GM19438 (cell line): ENCODE results near the gene ADAD2.

Experiments
- ATAC-seq: cut with Tn5 transposase; IDR thresholded peaks from one replicate; pipeline ENCODE4 v1.9.1; 2021; ENCODE audit warnings: low read depth; ENCODE audit not compliant: unreplicated experiment

Gene ADAD2

GRCh38 chr16:84244728-84245127, 53.8 kb downstream of the ADAD2 start:
- no peak for ATAC-seq

- ATAC-seq = no peak
Measured at GRCh38 chr16:84245956-84246678, 55.2 kb downstream of the ADAD2 start.

- ATAC-seq = no peak
Measured at GRCh38 chr16:84246679-84247077, 55.7 kb downstream of the ADAD2 start.
